Measurements from ENCODE around the gene SGF29.
"Not testable (repeated sequence)": the region's sequence is repeated elsewhere in the genome, so short reads cannot be mapped to it uniquely, and the experiment has no call there.

Gene SGF29

GRCh38 chr16:28595451-28595850 is 41.7 kb downstream of the SGF29 start:
- not testable (repeated sequence) for DNase-seq

GRCh38 chr16:28596115-28596630 is 42.5 kb downstream of the SGF29 start:
- DNase-seq, result no peak

- DNase-seq, result peak; percentile 60
Measured at GRCh38 chr16:28596840-28597691, 43.3 kb downstream of the SGF29 start, which contains the start of gene SULT1A2. TSS of gene SULT1A2 (minus strand) at chr16:28597050. CDS start at chr16:28595930, 1,120 bp downstream.

- no peak for DNase-seq
Measured at GRCh38 chr16:28597692-28598261, 44.1 kb downstream of the SGF29 start.

GRCh38 chr16:28599377-28600285 is 45.9 kb downstream of the SGF29 start:
- DNase-seq, result not testable (repeated sequence)

DNA sequence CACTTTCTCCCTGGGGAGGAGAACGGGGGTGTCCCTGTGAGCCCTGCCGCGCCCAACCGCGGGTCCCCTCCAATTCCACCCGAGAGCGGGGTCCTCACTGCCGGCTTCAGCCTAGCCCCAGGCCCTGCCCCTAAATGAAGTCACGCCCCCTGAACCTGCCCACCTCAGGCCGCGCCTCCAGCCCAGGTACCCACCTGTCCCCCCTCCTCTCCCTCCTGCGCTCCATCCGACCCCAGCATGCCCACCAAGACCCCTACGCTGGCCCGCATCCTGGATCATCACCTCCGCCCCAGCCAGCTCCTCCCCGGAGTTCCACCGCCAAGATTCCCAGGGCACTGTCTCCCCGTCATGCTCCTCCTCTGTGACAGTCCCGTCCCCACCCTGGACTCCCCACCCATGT is 47.2 kb downstream of the SGF29 start:
- DNase-seq, result not testable (repeated sequence)

DNA sequence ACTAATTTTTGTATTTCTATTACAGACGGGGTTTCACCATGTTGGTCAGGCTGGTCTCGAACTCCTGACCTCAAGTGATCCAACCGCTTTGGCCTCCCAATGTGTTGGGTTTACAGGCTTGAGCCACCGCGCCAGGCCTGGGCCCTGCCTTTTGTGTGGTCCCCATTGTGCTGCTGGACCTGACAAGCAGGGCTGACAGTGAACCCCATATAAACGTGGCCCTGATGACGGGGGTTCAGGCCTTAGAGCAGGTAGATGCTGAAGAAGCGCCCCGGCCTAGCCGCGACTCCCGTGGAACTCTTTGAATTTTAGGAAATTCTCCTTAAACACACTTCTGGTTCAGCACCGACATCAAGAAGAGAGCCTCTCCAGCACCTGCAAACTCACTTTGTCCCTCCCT is 47.9 kb downstream of the SGF29 start:
- DNase-seq, result not testable (repeated sequence)

DNA sequence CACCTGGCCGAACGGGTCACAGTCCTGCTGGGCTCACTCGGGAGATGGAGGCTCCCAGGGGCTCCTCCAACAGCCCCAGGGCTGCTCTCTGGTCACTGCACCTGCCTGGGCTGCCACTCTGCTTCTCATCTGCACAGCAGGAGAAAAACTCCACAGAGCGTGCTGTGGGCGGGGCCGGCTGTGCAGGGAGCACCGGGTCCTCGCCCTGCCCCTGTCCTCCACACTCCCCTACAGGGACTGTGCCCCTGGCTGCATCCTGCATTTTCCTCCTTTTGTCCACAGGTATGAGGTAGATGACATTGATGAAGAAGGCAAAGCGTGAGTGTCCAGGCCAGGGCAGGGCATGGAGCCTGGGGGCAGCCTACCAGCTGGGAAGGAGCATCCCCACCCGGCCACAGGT is 48.3 kb downstream of the SGF29 start:
- not testable (repeated sequence) for DNase-seq

DNA sequence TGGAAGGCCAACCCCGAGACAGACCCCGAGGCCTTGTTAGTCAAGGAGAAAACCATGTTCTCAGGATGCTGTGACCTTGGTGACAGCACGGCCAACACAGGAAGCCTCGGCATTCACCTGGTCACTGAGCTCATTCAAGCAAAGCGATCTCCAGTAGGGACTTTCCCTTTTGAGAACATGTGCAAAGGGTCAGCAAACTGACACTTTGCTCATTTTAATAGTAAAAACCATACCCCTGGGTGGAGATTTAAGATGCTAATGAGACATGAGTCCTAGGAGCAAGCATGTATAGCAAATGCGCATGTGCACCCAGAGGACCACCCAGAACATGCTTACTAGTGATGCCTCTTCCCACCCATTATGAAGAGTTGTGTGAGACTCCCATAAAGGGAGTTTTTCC is 48.8 kb downstream of the SGF29 start:
- DNase-seq, result no peak

DNA sequence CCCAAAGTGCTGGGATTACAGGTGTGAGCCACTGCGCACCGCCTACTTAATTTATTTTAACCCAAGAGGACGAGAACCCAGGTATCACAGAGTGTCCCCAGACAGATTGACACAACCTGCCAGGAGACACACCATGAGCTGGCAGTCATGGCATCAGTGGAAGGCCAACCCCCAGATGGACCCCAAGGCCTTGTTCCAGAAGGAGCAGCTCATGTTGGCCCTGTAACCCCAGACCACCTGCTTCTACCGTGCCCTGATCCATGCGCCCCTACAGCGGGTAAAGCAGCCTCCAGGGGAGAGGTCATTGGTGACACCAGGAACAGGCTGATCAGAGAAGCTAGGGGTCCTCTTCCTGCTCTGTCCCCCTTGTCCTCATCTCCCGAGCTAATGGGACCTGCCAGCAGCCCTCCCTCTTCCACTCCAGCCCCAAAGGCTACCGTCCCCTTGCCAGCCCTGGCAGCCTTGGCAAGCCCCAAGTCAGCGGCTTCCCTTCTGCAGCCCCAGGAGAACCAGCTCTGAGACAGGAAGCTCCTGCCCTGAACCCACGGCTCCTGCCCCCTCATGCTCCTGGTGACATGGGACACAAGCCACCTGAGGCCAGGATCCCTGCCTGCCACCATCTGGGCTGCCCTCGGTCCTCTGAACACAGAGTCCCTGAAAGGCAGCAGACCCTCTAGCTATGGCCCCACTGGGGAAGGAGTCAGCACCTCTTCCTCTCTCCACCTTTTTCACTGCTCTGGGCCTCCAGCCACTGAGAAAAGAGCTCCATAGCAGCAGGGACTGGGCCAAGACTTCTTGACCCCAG is 49.9 kb downstream of the SGF29 start:
- no peak for DNase-seq

DNA sequence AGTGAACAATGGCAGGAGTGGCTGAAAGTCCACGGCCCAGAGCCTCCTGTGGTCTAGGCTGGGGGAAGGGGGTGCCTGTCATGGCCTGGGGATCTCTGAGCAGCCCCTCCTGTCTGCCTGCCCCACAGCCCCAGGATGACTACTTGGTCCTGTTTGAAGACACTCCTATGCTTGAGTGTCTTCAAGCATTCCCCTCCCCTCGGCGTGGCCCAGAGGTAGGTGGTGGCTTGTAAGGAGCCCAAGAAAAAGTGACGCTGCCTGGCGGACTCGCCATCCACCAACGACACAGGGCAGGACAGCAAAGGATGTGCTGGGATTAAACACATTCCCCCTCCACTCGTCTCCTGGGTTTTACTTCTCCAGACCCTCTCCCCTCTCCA is 50.5 kb downstream of the SGF29 start:
- DNase-seq, result no peak

GRCh38 chr16:28606291-28607115 is 52.8 kb downstream of the SGF29 start:
- no peak for DNase-seq

DNA sequence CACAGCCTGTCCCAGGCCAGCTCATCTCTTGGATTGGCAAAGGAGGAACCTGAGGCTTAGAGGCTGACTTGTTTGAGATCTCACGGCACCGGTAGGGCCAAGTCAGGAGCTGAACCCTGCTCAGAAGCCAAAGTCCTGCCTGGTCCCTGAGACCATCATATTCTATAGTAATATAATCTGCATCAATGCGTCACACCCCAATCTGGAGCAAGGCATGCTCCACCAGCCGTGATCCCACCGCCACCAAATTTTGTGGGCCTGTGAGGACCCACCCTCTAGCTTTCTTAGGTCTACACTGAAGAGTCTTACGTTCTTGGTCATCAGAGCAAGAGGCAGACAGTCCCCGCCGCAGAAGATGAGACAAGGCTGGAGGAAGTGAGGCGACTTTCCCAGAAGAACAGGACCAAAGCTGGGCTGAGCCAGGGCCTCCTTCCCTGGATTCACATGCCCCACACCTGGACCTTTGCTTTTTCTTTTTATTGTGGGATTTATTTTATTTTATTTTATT is 53.5 kb downstream of the SGF29 start:
- DNase-seq, result no peak

- not testable (repeated sequence) for DNase-seq
Measured at GRCh38 chr16:28607681-28608495, 54.2 kb downstream of the SGF29 start.

DNA sequence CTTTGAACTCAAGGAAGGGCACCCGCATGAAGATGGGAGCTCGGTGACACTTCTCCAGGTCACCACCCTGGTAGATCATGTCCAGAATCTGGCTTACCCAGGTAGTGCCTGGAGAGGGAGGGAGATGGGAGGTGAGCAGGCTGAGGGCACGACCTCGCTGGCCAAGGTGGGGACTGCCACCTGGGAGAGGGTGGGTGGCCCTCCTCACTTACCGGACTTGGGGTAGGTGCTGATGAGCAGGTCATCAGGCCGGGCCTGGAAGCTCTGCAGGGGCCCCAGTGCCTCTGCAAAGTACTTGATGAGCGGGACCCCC is 54.7 kb downstream of the SGF29 start:
- DNase-seq, result not testable (repeated sequence)

DNA sequence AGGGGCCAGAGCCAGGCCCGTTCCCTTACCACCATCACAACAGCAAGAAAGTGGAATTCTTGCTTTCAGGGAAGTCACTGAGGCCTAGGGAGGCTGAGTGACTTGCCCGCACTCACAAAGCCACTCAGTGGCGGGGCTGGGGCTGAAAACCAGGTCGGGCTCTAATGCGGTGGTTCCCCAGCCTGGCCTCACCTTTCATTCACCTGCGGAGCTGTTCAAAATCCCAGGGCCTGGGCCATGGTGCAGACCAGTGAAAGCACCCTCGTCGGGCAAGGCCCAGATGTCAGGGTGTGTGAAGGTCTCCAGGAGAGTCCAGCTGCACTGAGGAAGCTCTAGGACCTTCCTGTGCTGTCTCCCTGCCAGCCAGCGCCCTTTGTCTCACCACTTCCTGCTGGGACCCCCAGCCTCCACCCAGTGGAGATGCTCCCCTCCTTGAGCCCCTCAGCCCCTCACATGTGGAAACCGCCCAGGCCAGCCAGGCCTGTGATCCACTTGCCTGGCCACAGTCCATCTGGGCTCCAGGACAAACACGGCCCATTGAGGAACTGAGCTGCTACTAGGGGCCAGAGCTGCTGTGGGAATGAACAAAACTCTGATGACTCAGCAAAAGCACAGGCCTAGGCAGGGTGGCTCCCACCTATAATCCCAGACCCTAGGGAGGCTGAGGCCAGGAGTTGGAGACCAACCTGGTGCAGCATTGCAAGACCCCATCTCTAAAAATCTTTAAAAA is 55.3 kb downstream of the SGF29 start:
- DNase-seq, result not testable (repeated sequence)

DNA sequence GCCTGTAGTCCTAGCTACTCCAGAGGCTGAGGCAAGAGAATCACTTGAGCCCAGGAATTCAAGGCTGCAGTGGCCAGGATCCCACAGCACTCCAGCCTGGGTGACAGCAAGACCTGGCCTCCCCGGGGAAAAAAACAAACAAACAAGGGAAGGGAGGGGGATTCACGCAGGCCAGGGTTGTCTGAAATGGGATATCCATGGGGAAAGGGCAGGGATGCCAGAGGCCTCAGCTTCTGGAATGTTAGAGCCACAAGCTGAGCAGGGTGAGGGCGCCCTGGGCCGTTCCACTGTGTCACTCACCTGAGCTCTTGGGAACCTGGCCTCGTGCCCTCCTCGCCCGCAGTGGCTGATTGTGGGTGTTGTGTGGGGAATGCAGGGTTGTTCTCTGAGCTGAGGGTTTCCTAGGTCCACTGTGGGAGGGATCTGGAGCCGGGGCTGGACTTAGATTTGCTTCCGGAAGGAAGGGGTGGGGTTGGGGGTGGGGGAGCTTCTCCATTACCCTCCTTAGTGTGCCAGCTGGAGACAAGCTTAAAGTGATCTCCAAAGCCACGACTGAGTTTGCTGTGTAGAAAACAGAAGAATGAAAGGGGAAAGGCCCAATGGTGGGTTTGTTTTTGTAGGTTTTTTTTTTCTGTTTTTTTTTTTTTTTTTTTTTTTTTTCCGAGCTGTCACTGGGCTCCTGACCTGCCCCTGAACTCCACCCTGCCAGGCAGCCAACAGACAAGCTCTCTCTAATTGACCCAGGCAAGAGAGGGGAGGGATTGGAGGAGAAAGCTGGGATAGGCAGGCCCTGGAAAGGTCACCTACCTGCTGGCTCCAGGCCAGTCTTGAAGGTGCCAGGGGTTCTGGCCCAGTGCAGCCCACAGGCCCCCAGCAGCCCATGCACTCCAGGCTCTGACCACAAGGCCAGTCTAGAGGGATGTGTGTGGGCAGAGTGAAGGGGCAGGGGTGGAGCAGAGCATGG is 56.2 kb downstream of the SGF29 start, which contains the start of gene SULT1A1:
Gene SULT1A1, minus strand, starts transcription at position 414 of the 964 bp plus-strand sequence. CDS start 1,189 bp downstream, outside the sequence.
- DNase-seq, result peak; percentile 53

Measured in right kidney (tissue), 1 donor.